Adrenal gland (tissue), 5 donors: ENCODE results near the gene NBAS.

ENCODE experiments used
- POLR2A ChIP-seq, 2 donors: fragments of 450-650 bp; IDR thresholded peaks; one replicate each; pipeline ENCODE4 v1.6.1; 2017; ENCODE audit warnings: antibody characterized with exemption in 2 of 2, mild to moderate bottlenecking in 2 of 2, moderate library complexity in 1 of 2
- TF ChIP-seq, protein P1 (sequence below), 6 experiments: fragments of 450-650 bp in 4 of 6; fragments of 200-600 bp in 2 of 6; sonication (generic) in 1 of 6; IDR thresholded peaks; 1 replicate in 5 of 6; 2 replicates in 1 of 6; pipeline versions ENCODE4 v1.5.1 to v1.8.0; 2016 to 2021; ENCODE audit warnings: antibody characterized with exemption in 6 of 6, mild to moderate bottlenecking in 2 of 6, moderate library complexity in 1 of 6
- donor health status: DM: no; HTN: no; CAD: no.

DNA sequence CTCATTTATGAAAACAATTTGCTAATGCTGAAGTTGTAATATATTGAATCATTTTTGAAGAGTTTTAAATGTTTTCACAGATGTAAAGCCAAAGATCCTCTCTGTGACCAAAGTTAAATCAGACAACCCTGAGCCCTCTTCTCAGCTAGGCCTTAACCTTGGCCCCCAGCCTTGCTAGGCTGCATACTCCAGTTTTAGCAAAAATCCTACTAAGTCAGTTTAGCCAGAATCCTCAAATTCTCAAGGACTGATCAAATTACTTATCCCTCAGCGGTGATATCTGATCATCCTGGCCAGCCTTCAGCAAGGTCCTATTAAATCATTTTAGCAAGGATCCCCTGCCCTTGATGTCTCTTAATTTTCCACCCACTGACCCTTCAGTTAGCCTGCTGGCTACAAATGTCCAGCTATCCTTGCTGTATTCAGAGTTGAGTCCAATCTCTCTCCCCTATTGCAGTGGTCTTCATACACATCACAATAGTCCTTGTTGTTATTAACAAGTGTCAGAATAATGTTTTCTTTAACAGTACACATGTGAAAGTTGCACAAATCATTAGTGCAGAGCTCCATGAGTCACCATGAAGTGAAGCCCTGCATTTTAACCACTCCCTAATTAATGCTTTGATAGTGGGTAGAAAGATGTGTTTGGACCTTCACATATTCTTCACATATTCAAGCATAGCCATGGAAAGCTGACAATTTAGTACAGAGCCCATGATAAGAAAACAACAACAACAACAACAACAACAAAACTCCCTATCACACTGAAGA is 206.4 kb downstream of the NBAS start:
- TF ChIP-seq, protein P1, sequence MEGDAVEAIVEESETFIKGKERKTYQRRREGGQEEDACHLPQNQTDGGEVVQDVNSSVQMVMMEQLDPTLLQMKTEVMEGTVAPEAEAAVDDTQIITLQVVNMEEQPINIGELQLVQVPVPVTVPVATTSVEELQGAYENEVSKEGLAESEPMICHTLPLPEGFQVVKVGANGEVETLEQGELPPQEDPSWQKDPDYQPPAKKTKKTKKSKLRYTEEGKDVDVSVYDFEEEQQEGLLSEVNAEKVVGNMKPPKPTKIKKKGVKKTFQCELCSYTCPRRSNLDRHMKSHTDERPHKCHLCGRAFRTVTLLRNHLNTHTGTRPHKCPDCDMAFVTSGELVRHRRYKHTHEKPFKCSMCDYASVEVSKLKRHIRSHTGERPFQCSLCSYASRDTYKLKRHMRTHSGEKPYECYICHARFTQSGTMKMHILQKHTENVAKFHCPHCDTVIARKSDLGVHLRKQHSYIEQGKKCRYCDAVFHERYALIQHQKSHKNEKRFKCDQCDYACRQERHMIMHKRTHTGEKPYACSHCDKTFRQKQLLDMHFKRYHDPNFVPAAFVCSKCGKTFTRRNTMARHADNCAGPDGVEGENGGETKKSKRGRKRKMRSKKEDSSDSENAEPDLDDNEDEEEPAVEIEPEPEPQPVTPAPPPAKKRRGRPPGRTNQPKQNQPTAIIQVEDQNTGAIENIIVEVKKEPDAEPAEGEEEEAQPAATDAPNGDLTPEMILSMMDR (IDR thresholded peaks at IDR 0.05) = no peak
- no peak for TF ChIP-seq POLR2A (IDR thresholded peaks at IDR 0.05)
